Activated naive CD8-positive, alpha-beta T cell treated with anti-CD3 and anti-CD28 coated beads, Interleukin-2, amount 10 ng/mL, durations not matched to agents 7 days and 5 days (primary cell): Measurements from ENCODE around the gene IFRD1. TPM values are rescaled to one million over a fixed set of nuclear protein-coding genes. Genes with fewer than 3 reads are reported as not detected.

ENCODE experiments used
- ATAC-seq: fragments of 150-1000 bp; cut with Tn5 transposase; one replicate; pipeline ENCODE4 v1.10.0; 2021; ENCODE audit warnings: low read depth, moderate library complexity
- POLR2A ChIA-PET: fragments of 350-600 bp; sonication (Branson Sonifier 250); formaldehyde crosslinking; loops from one replicate; lab custom pipeline; 2021; ENCODE audit warnings: antibody characterized with exemption; lab: Charles Lee
- DNase-seq: peaks from one replicate; pipeline ENCODE4 v3.0.0; 2021
- H3K27ac Mint-ChIP-seq: one replicate; pipeline ENCODE4 v1.8.0; 2022; ENCODE audit warnings: mild to moderate bottlenecking, mixed read lengths
- H3K27me3 Mint-ChIP-seq: one replicate; pipeline ENCODE4 v1.8.0; 2022; ENCODE audit warnings: mild to moderate bottlenecking, moderate library complexity, mixed read lengths
- H3K36me3 Mint-ChIP-seq: one replicate; pipeline ENCODE4 v1.8.0; 2021; ENCODE audit warnings: mild to moderate bottlenecking, mixed read lengths
- H3K4me1 Mint-ChIP-seq: one replicate; pipeline ENCODE4 v1.8.0; 2021; ENCODE audit warnings: mixed read lengths
- H3K4me3 Mint-ChIP-seq: one replicate; pipeline ENCODE4 v1.8.0; 2022; ENCODE audit warnings: mild to moderate bottlenecking, moderate library complexity, mixed read lengths
- H3K9me3 Mint-ChIP-seq: one replicate; pipeline ENCODE4 v1.8.0; 2021; ENCODE audit warnings: mixed read lengths
- total RNA-seq, 2 experiments: library from RNA; stranded (reverse); gene quantifications; one replicate each; pipeline ENCODE4 v1.2.3, GENCODE V29; 2021

Gene IFRD1
- total RNA-seq, 2 experiments from 2014 or later = 38.7 to 39.2 TPM

GRCh38 chr7:112422842-112423496 lies 27.3 kb upstream of the IFRD1 start:
- Mint-ChIP-seq H3K36me3 (peaks cover 3% of the 10 kb centered on the region), H3K4me3 (no peak overlapping the region), H3K27ac (peak overlapping the region; percentile 72), H3K27me3 (no peaks in the 10 kb centered on the region), H3K9me3 (peaks cover 2% of the 10 kb centered on the region), H3K4me1 (peaks cover 15% of the 10 kb centered on the region)
- ATAC-seq (no peak), DNase-seq (no peak)
- POLR2A ChIA-PET = interaction anchor here (1.9 kb wide), 1 partner anchor 27 kb away, joined by 8 read pairs; the partner anchor contains the start of gene IFRD1

- H3K27me3 Mint-ChIP-seq = no peaks in the 10 kb centered on the region
- no peak overlapping the region for H3K4me3 Mint-ChIP-seq
- DNase-seq (no peak), ATAC-seq (no peak)
- H3K4me1 Mint-ChIP-seq = peaks cover 15% of the 10 kb centered on the region
- H3K36me3 Mint-ChIP-seq = peaks cover 2% of the 10 kb centered on the region
- H3K9me3 Mint-ChIP-seq = no peaks in the 10 kb centered on the region
- POLR2A ChIA-PET = no interaction called here
- H3K27ac Mint-ChIP-seq = no peak overlapping the region
Observed at GRCh38 chr7:112423987-112424386, 26.3 kb upstream of the IFRD1 start.

- POLR2A ChIA-PET = no interaction called here
Observed at GRCh38 chr7:112427984-112428383, 22.3 kb upstream of the IFRD1 start.

GRCh38 chr7:112428715-112429114 lies 21.5 kb upstream of the IFRD1 start:
- H3K27ac Mint-ChIP-seq = no peak overlapping the region
- H3K9me3 Mint-ChIP-seq = no peaks in the 10 kb centered on the region
- no peaks in the 10 kb centered on the region for H3K36me3 Mint-ChIP-seq
- peaks cover under 1% of the 10 kb centered on the region for H3K4me1 Mint-ChIP-seq
- H3K27me3 Mint-ChIP-seq = peaks cover 2% of the 10 kb centered on the region
- POLR2A ChIA-PET = no interaction called here
- DNase-seq (no peak), ATAC-seq (no peak)
- H3K4me3 Mint-ChIP-seq = no peak overlapping the region

More at GRCh38 chr7:112427984-112428383, 22.3 kb upstream of the IFRD1 start:
- Mint-ChIP-seq H3K27me3 (peaks cover 2% of the 10 kb centered on the region), H3K4me3 (no peak overlapping the region), H3K9me3 (no peaks in the 10 kb centered on the region), H3K4me1 (peaks cover 4% of the 10 kb centered on the region), H3K36me3 (peaks cover 2% of the 10 kb centered on the region), H3K27ac (no peak overlapping the region)
- DNase-seq (no peak), ATAC-seq (no peak)

GRCh38 chr7:112430649-112431048 lies 19.6 kb upstream of the IFRD1 start:
- Mint-ChIP-seq H3K36me3 (no peaks in the 10 kb centered on the region), H3K4me1 (no peaks in the 10 kb centered on the region), H3K4me3 (no peak overlapping the region), H3K27me3 (peaks cover 2% of the 10 kb centered on the region), H3K9me3 (no peaks in the 10 kb centered on the region), H3K27ac (no peak overlapping the region)
- DNase-seq = no peak
- POLR2A ChIA-PET = no interaction called here
- ATAC-seq = no peak

- DNase-seq (no peak), ATAC-seq (no peak)
- H3K27me3 Mint-ChIP-seq = peaks cover 2% of the 10 kb centered on the region
- no peaks in the 10 kb centered on the region for H3K9me3 Mint-ChIP-seq
- H3K36me3 Mint-ChIP-seq = no peaks in the 10 kb centered on the region
- no peaks in the 10 kb centered on the region for H3K4me1 Mint-ChIP-seq
- H3K27ac Mint-ChIP-seq = no peak overlapping the region
- POLR2A ChIA-PET = no interaction called here
- no peak overlapping the region for H3K4me3 Mint-ChIP-seq
Observed at GRCh38 chr7:112431803-112432202, 18.5 kb upstream of the IFRD1 start.

- no peak overlapping the region for H3K27ac Mint-ChIP-seq
- H3K4me1 Mint-ChIP-seq = no peaks in the 10 kb centered on the region
- no peak overlapping the region for H3K4me3 Mint-ChIP-seq
- H3K9me3 Mint-ChIP-seq = no peaks in the 10 kb centered on the region
- DNase-seq (no peak), ATAC-seq (no peak)
- POLR2A ChIA-PET = no interaction called here
- no peaks in the 10 kb centered on the region for H3K36me3 Mint-ChIP-seq
- peaks cover 2% of the 10 kb centered on the region for H3K27me3 Mint-ChIP-seq
Observed at GRCh38 chr7:112433289-112433688, 17.0 kb upstream of the IFRD1 start.

- H3K27me3 Mint-ChIP-seq = peaks cover 6% of the 10 kb centered on the region
- H3K9me3 Mint-ChIP-seq = no peaks in the 10 kb centered on the region
- ATAC-seq (no peak), DNase-seq (no peak)
- H3K4me1 Mint-ChIP-seq = no peaks in the 10 kb centered on the region
- no peak overlapping the region for H3K27ac Mint-ChIP-seq
- POLR2A ChIA-PET = interaction anchor here (0.9 kb wide), 1 partner anchor 13 kb away, joined by 3 read pairs; the partner anchor contains the start of gene IFRD1
- H3K4me3 Mint-ChIP-seq = no peak overlapping the region
- H3K36me3 Mint-ChIP-seq = no peaks in the 10 kb centered on the region
Observed at GRCh38 chr7:112437072-112437471, 13.2 kb upstream of the IFRD1 start.

GRCh38 chr7:112439476-112439875 lies 10.8 kb upstream of the IFRD1 start:
- Mint-ChIP-seq H3K9me3 (no peaks in the 10 kb centered on the region), H3K27me3 (peaks cover 4% of the 10 kb centered on the region), H3K36me3 (no peaks in the 10 kb centered on the region), H3K27ac (no peak overlapping the region), H3K4me3 (no peak overlapping the region), H3K4me1 (no peaks in the 10 kb centered on the region)
- POLR2A ChIA-PET = no interaction called here
- ATAC-seq (no peak), DNase-seq (no peak)

- Mint-ChIP-seq H3K27me3 (peaks cover 4% of the 10 kb centered on the region), H3K9me3 (no peaks in the 10 kb centered on the region), H3K36me3 (no peaks in the 10 kb centered on the region), H3K4me1 (peaks cover 4% of the 10 kb centered on the region), H3K27ac (no peak overlapping the region), H3K4me3 (no peak overlapping the region)
- ATAC-seq = no peak
- no peak for DNase-seq
- POLR2A ChIA-PET = interaction anchor here (1.0 kb wide), 1 partner anchor 8 kb away, joined by 6 read pairs; the partner anchor contains the start of gene IFRD1
Observed at GRCh38 chr7:112442210-112442609, 8.1 kb upstream of the IFRD1 start.

- ATAC-seq = no peak
- Mint-ChIP-seq H3K9me3 (no peaks in the 10 kb centered on the region), H3K4me1 (peaks cover 14% of the 10 kb centered on the region), H3K4me3 (no peak overlapping the region), H3K27me3 (no peaks in the 10 kb centered on the region), H3K27ac (no peak overlapping the region), H3K36me3 (no peaks in the 10 kb centered on the region)
- no peak for DNase-seq
- POLR2A ChIA-PET = no interaction called here
Observed at GRCh38 chr7:112444505-112444904, 5.8 kb upstream of the IFRD1 start.

- Mint-ChIP-seq H3K27me3 (no peaks in the 10 kb centered on the region), H3K4me3 (no peak overlapping the region), H3K9me3 (no peaks in the 10 kb centered on the region), H3K4me1 (peaks cover 18% of the 10 kb centered on the region), H3K36me3 (no peaks in the 10 kb centered on the region), H3K27ac (no peak overlapping the region)
- no peak for ATAC-seq
- POLR2A ChIA-PET = no interaction called here
- DNase-seq = no peak
Observed at GRCh38 chr7:112446431-112446830, 3.8 kb upstream of the IFRD1 start.

- POLR2A ChIA-PET = no interaction called here
- ATAC-seq (no peak), DNase-seq (no peak)
- no peaks in the 10 kb centered on the region for H3K36me3 Mint-ChIP-seq
- no peaks in the 10 kb centered on the region for H3K27me3 Mint-ChIP-seq
- peaks cover 25% of the 10 kb centered on the region for H3K4me1 Mint-ChIP-seq
- no peak overlapping the region for H3K4me3 Mint-ChIP-seq
- no peaks in the 10 kb centered on the region for H3K9me3 Mint-ChIP-seq
- H3K27ac Mint-ChIP-seq = no peak overlapping the region
Observed at GRCh38 chr7:112447406-112447805, 2.9 kb upstream of the IFRD1 start.

GRCh38 chr7:112448381-112448780 lies 1.9 kb upstream of the IFRD1 start:
- H3K4me3 Mint-ChIP-seq = no peak overlapping the region
- POLR2A ChIA-PET = interaction anchor here (0.7 kb wide), 1 partner anchor 1692 kb away, joined by 4 read pairs; no protein-coding TSS in a partner anchor
- no peaks in the 10 kb centered on the region for H3K9me3 Mint-ChIP-seq
- DNase-seq (no peak), ATAC-seq (no peak)
- H3K36me3 Mint-ChIP-seq = no peaks in the 10 kb centered on the region
- H3K4me1 Mint-ChIP-seq = peaks cover 32% of the 10 kb centered on the region
- no peaks in the 10 kb centered on the region for H3K27me3 Mint-ChIP-seq
- peak overlapping the region; percentile 41 for H3K27ac Mint-ChIP-seq
